OCI-LY3 (cell line): ENCODE results near the gene GNAI1.

ENCODE experiments used
- H2AFZ ChIP-seq: fragments of 200-600, 300-600 bp; shearing (Covaris generic); 2 replicates; pipeline ENCODE4 v1.6.0; 2014; ENCODE audit warnings: antibody characterized with exemption, low read depth, low read length
- H3K27ac ChIP-seq: fragments of 200-600, 300-600 bp; sonication (generic); 2 replicates; pipeline ENCODE4 v1.5.1; 2014; ENCODE audit warnings: mild to moderate bottlenecking, low read length, moderate library complexity, mixed read lengths
- H3K27me3 ChIP-seq: fragments of 200-600, 300-600 bp; sonication (generic); 2 replicates; pipeline ENCODE4 v1.6.1; 2014; ENCODE audit warnings: low read depth, low read length, mixed read lengths
- H3K36me3 ChIP-seq: fragments of 200-600, 300-600 bp; sonication (generic); replicated peaks from 2 replicates; pipeline ENCODE3; 2014; ENCODE audit warnings: low read depth, low read length, mixed read lengths
- H3K4me1 ChIP-seq: fragments of 300-600, 200-600 bp; sonication (generic); 2 replicates; pipeline ENCODE4 v1.6.1; 2014; ENCODE audit warnings: low read length, mixed read lengths
- H3K4me2 ChIP-seq: fragments of 200-600, 300-600 bp; sonication (generic); 2 replicates; pipeline ENCODE4 v1.6.1; 2014; ENCODE audit warnings: low read length, mixed read lengths
- H3K4me3 ChIP-seq: fragments of 300-600, 200-600 bp; sonication (generic); 2 replicates; pipeline ENCODE4 v1.5.1; 2014; ENCODE audit warnings: antibody characterized with exemption, mild to moderate bottlenecking, low read length, moderate library complexity
- H3K79me2 ChIP-seq: fragments of 300-600, 200-600 bp; shearing (Covaris generic); 2 replicates; pipeline ENCODE4 v1.6.1; 2014; ENCODE audit warnings: mild to moderate bottlenecking, low read length, mixed read lengths
- H3K9ac ChIP-seq: fragments of 300-600, 200-600 bp; shearing (Covaris generic); 2 replicates; pipeline ENCODE4 v1.6.0; 2014; ENCODE audit warnings: mild to moderate bottlenecking, low read length, moderate library complexity
- H3K9me3 ChIP-seq: fragments of 200-600, 300-600 bp; shearing (Covaris generic); 2 replicates; pipeline ENCODE4 v1.6.1; 2014; ENCODE audit warnings: low read length, mixed read lengths; ENCODE audit not compliant: insufficient read depth
- H4K20me1 ChIP-seq: fragments of 200-600, 300-600 bp; sonication (generic); 2 replicates; pipeline ENCODE4 v1.6.1; 2016; ENCODE audit warnings: low read length, mixed read lengths; ENCODE audit not compliant: insufficient read depth
- CTCF ChIP-seq: fragments of 200-600, 300-600 bp; sonication (generic); IDR thresholded peaks from 2 replicates; pipeline ENCODE4 v1.5.1; 2014; ENCODE audit warnings: antibody characterized with exemption, low read length, low read depth
- EZH2phosphoT487 ChIP-seq: fragments of 200-600 bp; shearing (Covaris generic); IDR thresholded peaks from 2 replicates; pipeline ENCODE4 v1.6.1; 2018; ENCODE audit warnings: antibody characterized with exemption, mixed run types, low read depth

GNAI1 gene

DNA sequence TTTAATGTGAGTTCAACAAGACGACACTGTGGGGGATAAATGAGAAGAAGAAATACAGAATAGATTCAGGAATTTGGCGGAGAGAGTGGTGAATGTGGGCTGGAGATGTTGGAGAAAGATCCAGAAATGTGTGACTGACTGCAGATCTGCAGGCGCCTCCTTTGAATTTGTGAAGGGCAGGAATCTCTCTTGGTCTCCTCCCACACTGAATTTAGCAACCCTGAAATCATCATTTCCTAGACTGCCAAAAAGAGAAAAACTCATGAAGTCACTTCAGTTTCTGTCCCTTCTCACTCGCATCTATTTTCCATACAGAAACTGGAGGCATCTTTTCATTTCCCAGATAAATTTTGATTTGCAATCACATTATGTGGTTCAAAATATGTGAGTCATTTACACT lies 128.7 kb downstream of the GNAI1 start:
- no peak overlapping the region for H3K27ac ChIP-seq
- no peaks in the 10 kb centered on the region for H3K4me1 ChIP-seq
- H3K27me3 ChIP-seq: no peaks in the 10 kb centered on the region
- TF ChIP-seq EZH2phosphoT487: no peak
- TF ChIP-seq CTCF: no peak
- H2AFZ ChIP-seq: no peak overlapping the region
- H3K9me3 ChIP-seq: no peaks in the 10 kb centered on the region
- no peaks in the 10 kb centered on the region for H3K79me2 ChIP-seq
- no peak overlapping the region for H3K4me3 ChIP-seq
- H3K9ac ChIP-seq: no peak overlapping the region
- no peaks in the 10 kb centered on the region for H3K36me3 ChIP-seq
- no peak overlapping the region for H3K4me2 ChIP-seq
- H4K20me1 ChIP-seq: no peaks in the 10 kb centered on the region

DNA sequence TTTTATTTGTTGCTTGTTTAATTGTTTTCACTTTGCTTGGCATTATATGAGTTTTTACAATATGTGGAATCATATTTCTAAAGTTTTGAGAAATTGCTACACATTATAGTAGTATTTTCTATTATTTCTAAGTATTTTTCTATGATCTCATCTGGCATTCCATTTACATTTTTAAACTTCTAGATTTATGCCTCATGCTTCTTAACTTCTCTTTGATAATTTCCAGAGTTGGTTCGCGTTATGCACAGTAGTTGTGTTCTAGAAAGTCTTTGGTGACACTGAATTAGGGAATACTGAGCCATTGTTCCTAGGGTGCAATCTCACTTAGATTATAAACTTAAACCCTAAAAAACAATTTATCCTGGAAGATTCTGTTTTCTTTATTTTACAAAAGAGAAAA lies 129.2 kb downstream of the GNAI1 start:
- no peaks in the 10 kb centered on the region for H3K27me3 ChIP-seq
- no peaks in the 10 kb centered on the region for H3K9me3 ChIP-seq
- no peak overlapping the region for H3K4me3 ChIP-seq
- H3K27ac ChIP-seq: no peak overlapping the region
- no peaks in the 10 kb centered on the region for H3K4me1 ChIP-seq
- TF ChIP-seq CTCF: no peak
- no peak for TF ChIP-seq EZH2phosphoT487
- H2AFZ ChIP-seq: no peak overlapping the region
- no peaks in the 10 kb centered on the region for H4K20me1 ChIP-seq
- no peak overlapping the region for H3K9ac ChIP-seq
- H3K36me3 ChIP-seq: no peaks in the 10 kb centered on the region
- H3K4me2 ChIP-seq: no peak overlapping the region
- no peaks in the 10 kb centered on the region for H3K79me2 ChIP-seq

- Histone ChIP-seq H4K20me1 (no peaks in the 10 kb centered on the region), H3K79me2 (no peaks in the 10 kb centered on the region), H3K36me3 (no peaks in the 10 kb centered on the region), H2AFZ (no peak overlapping the region), H3K4me3 (no peak overlapping the region), H3K27me3 (no peaks in the 10 kb centered on the region), H3K9me3 (no peaks in the 10 kb centered on the region), H3K4me1 (no peaks in the 10 kb centered on the region), H3K9ac (no peak overlapping the region), H3K4me2 (no peak overlapping the region), H3K27ac (no peak overlapping the region)
- no peak for TF ChIP-seq EZH2phosphoT487
- no peak for TF ChIP-seq CTCF
Observed at GRCh38 chr7:80264769-80265495, 130.3 kb downstream of the GNAI1 start.

GRCh38 chr7:80272560-80273239 lies 138.1 kb downstream of the GNAI1 start:
- Histone ChIP-seq H3K9ac (no peak overlapping the region), H3K27ac (no peak overlapping the region), H3K4me1 (no peaks in the 10 kb centered on the region), H3K4me3 (no peak overlapping the region), H3K36me3 (no peaks in the 10 kb centered on the region), H3K9me3 (no peaks in the 10 kb centered on the region), H2AFZ (no peak overlapping the region), H3K4me2 (no peak overlapping the region), H4K20me1 (no peaks in the 10 kb centered on the region), H3K27me3 (no peaks in the 10 kb centered on the region), H3K79me2 (no peaks in the 10 kb centered on the region)
- TF ChIP-seq EZH2phosphoT487: no peak
- TF ChIP-seq CTCF: no peak
